Fibroblast of pulmonary artery (primary cell): Measurements from ENCODE around the gene FBXW4.
"Not testable (repeated sequence)": the region's sequence is repeated elsewhere in the genome, so short reads cannot be mapped to it uniquely, and the experiment has no call there.

Experiments
- DNase-seq: peaks from one replicate; pipeline ENCODE4 v3.0.0-alpha.2; 2010; ENCODE audit warnings: low read depth
- H3K4me3 ChIP-seq: replicated peaks from 2 replicates; pipeline ENCODE4 v1.5.1; 2011; ENCODE audit warnings: low read depth, mild to moderate bottlenecking, control low read depth, low read length, moderate library complexity
- TF ChIP-seq, protein P1 (sequence below): IDR thresholded peaks from 2 replicates; pipeline ENCODE4 v1.5.1; 2011; ENCODE audit warnings: mild to moderate bottlenecking, control low read depth, low read length, inconsistent platforms; ENCODE audit errors: missing control alignments

FBXW4 gene

DNA sequence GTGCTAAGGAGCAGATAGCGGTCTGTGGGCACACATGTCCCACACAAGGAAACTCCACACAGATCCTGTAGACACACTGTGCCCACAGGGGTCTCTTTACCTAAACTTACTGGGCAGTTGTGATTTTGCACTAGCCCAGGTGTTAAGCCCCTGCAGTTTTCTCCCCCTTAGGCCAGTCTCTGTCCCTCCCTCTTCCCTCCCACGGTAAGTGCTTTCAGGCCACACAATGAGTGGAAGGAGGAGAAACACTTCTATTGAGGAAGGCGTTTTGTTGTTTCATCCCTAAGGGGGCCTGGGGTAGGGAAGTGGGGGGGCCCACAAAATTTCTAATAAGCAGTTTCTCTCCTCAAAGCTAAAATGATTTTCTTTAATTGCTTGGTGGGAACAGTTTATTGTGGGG lies 51.4 kb downstream of the FBXW4 start:
- no peak overlapping the region for H3K4me3 ChIP-seq
- TF ChIP-seq, protein P1, sequence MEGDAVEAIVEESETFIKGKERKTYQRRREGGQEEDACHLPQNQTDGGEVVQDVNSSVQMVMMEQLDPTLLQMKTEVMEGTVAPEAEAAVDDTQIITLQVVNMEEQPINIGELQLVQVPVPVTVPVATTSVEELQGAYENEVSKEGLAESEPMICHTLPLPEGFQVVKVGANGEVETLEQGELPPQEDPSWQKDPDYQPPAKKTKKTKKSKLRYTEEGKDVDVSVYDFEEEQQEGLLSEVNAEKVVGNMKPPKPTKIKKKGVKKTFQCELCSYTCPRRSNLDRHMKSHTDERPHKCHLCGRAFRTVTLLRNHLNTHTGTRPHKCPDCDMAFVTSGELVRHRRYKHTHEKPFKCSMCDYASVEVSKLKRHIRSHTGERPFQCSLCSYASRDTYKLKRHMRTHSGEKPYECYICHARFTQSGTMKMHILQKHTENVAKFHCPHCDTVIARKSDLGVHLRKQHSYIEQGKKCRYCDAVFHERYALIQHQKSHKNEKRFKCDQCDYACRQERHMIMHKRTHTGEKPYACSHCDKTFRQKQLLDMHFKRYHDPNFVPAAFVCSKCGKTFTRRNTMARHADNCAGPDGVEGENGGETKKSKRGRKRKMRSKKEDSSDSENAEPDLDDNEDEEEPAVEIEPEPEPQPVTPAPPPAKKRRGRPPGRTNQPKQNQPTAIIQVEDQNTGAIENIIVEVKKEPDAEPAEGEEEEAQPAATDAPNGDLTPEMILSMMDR, result no peak

DNA sequence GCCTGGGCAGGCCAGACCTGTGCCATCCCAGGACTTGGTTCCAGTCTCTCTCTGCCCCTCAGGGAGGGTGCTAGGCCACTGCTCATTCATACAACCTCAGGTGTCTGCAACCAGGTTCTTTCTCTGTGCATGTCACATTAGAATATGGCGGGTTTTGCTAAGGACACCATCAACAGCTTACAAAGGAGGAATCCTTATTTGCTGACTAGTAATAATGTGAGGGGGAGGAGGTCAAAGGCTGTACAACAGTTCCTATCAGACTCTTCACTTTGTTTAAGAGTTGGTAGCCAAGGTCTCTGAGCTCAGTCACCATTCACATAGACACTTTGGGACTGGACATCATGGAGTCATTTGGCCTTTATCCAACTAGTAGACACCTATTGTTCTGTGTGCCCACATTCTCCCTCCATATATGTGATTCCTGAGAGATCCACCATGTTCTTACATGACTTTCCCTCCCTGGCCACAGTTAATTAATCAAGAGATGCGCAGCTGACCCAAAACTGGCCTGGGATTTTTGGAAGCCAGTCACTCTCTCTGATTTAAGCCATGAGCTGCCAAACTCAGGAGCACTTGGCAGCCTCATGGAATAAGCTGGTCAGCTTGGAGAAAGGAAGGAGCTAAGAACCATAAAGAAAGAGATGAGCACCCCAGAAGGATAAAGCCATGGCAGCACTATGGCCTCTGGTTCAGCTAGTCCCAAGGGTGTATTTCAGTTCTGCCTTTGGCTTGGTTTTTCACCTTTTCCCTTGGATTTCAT lies 55.6 kb downstream of the FBXW4 start:
- TF ChIP-seq, protein P1, result no peak
- H3K4me3 ChIP-seq, result no peak overlapping the region
- DNase-seq, result no peak

More for the DNA sequence above, 51.4 kb downstream of the FBXW4 start:
- no peak for DNase-seq

DNA sequence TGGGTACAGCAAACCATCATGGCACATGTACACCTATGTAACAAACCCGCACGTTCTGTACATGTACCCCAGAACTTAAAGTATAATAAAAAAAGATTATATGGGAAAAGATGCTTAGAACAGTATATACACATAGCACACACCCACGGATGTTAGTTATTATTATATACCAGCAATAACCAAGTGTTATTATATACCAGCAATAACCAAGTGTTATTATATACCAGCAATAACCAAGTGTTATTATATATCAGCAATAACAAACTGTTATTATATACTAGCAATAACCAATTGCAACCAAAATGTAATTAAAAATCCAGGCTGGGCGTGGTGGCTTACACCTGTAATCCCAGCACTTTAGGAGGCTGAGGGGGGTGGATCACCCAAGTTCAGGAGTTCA lies 61.5 kb downstream of the FBXW4 start:
- H3K4me3 ChIP-seq, DNase-seq: not testable (repeated sequence)

DNA sequence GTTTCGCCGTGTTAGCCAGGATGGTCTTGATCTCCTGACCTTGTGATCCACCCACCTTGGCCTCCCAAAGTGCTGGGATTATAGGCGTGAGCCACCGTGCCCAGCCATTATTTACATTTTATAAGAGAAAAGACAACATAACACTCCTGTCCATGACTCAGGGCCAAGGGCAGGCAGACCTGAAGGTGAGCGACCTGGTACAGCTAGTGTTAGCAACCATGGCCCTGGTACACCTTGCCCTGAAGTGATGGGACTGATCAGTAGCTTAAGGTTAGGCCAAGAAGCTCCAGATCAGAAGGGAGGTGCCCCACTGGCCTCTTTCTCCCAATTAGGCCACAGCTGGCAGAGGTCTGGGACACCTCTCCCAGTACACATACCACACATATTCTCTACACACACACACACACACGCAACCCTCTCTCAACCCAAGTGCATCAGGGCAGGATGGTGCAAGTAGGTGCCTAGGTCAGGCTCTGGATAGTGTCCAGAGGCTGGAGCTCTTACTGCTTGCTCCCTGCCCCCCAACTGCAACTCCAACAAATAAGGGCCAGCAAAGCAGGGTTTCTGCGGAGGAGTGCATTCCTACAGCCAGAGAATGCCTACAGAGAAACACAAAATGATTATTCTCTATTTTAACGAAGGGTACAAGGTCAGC lies 63.0 kb downstream of the FBXW4 start:
- H3K4me3 ChIP-seq, result no peak overlapping the region
- TF ChIP-seq, protein P1, result no peak
- DNase-seq, result peak; percentile 6

DNA sequence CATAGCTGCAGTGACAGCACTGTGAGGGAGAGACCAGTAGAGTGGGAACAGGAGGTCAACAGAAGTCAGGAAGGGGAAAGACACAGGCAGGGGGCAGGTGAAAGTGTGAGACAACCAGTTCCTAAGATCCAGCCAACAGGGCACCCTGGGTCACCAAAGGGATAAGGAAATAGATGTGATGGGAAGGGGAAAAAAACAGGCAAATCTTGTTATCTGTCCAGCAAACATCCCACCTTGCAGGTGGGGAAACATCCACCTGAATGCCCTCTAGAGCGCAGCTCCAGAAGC lies 64.4 kb downstream of the FBXW4 start:
- no peak for DNase-seq
- TF ChIP-seq, protein P1, result no peak
- H3K4me3 ChIP-seq, result no peak overlapping the region

DNA sequence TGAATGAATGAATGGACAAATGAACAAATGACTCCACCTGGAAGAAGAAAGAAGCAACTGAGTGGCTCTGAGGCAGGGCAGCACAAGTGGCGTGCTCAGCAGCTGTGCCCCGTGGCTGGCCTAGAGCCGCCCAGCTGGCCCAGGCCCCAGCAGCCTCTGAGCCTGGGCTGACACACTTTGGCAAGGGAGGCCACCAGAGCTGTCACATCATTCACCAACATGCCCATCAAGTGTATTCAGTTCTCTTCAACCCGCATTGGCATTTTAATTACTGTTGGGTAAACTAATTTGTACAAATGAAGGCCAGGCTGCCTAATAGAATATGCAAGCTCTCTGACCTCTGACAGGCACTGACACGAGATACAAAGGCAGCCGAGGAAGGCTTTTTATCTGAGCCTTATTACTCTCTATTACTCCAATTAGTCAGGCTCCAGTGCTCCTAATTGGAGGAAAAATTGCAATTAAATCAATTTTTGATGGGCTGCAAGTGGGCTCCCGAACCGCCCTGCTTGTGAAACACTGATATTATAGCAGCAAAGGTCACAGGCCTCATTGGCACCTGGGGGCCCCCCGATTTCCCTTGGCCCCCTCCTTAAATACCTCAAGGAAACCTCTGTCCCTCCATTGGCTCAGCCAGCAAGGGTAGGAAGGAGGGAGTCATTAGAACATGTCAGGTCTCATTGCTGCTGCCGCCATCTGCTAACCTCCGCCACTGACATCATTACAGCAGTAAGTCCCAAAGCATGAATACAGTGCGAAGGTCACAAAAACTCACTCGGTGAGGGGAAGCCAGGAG lies 64.9 kb downstream of the FBXW4 start:
- no peak overlapping the region for H3K4me3 ChIP-seq
- TF ChIP-seq, protein P1, result no peak
- DNase-seq, result no peak

DNA sequence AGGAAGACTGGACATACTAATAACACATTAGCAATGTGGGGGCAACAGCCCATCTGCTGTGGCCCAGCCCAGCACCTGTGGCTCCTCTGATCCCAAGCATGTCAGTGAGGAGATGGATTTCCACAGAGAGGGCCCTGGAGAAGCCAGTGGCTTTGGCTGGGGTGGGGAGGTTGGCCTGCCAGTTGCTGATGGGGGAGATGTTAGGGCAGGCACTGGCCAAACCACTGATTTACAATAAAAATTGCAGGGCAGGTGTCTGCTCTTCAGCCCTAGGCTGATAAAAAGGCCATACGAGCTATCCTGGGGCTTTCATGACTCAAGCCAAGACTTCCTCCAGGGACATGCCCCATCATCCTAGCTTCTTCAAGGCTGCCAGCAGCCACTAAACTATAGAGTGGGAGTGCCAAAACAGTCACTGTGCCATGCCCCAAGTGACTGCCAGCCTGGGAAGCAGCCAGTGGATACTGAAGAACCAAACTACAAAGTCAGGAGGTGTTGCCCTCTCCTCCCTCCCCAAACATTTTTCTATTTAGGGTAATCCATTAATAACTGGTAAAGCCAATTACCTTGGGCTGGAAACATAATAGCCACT lies 69.1 kb downstream of the FBXW4 start:
- TF ChIP-seq, protein P1, result no peak
- H3K4me3 ChIP-seq, result no peak overlapping the region
- DNase-seq, result no peak
